Endothelial cell of umbilical vein (primary cell): ENCODE results near the gene PDE6D. TPM values are rescaled to one million over a fixed set of nuclear protein-coding genes. Genes with fewer than 3 reads are reported as not detected.

Experiments
- BruUV-seq: library from RNA; stranded (reverse); fragments of 400-500 nt; replicated peaks from 2 replicates; lab custom pipeline; 2021; lab: Mats Ljungman, UMichigan
- CTCF ChIA-PET: fragments of 300-600, 350-600 bp; sonication (Branson Sonifier 250); formaldehyde crosslinking; loops from one replicate; lab custom pipeline; 2021; ENCODE audit warnings: antibody characterized with exemption, inconsistent platforms; lab: Charles Lee
- POLR2A ChIA-PET: fragments of 300-600, 350-600 bp; sonication (Branson Sonifier 250); formaldehyde crosslinking; loops from one replicate; lab custom pipeline; 2021; ENCODE audit warnings: antibody characterized with exemption, inconsistent platforms; lab: Charles Lee
- DNase-seq: peaks from one replicate; pipeline ENCODE4 v3.0.0-alpha.2; 2011; ENCODE audit warnings: low read depth, low spot score
- FAIRE-seq: peaks from 2 replicates; lab custom pipeline; 2011; peaks lifted over from hg19 to GRCh38; lab: Jason Lieb, UNC
- H2AFZ ChIP-seq: 2 replicates; pipeline ENCODE4 v1.6.0; 2012; ENCODE audit warnings: low read depth, low read length, control low read depth, inconsistent platforms
- H3K27ac ChIP-seq: 2 replicates; pipeline ENCODE4 v1.5.1; 2011; ENCODE audit warnings: low read depth, mild to moderate bottlenecking, control low read depth, low read length, moderate library complexity; ENCODE audit not compliant: insufficient read depth
- H3K27me3 ChIP-seq, 2 experiments: 2 replicates each; pipeline versions ENCODE4 v1.6.0 to v1.6.1; 2011; ENCODE audit warnings: low read length in 2 of 2, mixed read lengths in 1 of 2; ENCODE audit not compliant: control insufficient read depth in 2 of 2, insufficient read depth in 2 of 2
- H3K36me3 ChIP-seq, 2 experiments: 2 replicates in 1 of 2; 3 replicates in 1 of 2; pipeline ENCODE4 v1.5.1; 2011; ENCODE audit warnings: low read length in 2 of 2, mild to moderate bottlenecking in 1 of 2, moderate library complexity in 1 of 2; ENCODE audit not compliant: control insufficient read depth in 2 of 2, insufficient read depth in 2 of 2; ENCODE audit errors: extremely low read depth in 1 of 2
- H3K4me1 ChIP-seq: 3 replicates; pipeline ENCODE4 v1.5.1; 2011; ENCODE audit warnings: mild to moderate bottlenecking, low read length; ENCODE audit not compliant: control insufficient read depth, insufficient read depth; ENCODE audit errors: extremely low read depth
- H3K4me2 ChIP-seq: 2 replicates; pipeline ENCODE4 v1.6.1; 2011; ENCODE audit warnings: low read length, control low read depth, mixed read lengths; ENCODE audit not compliant: insufficient read depth
- H3K4me3 ChIP-seq, 3 experiments: fragments of 200-600 bp in 1 of 3; sonication (generic), shearing (Covaris generic) in 1 of 3; replicated peaks in 1 of 3; 2 replicates each; pipeline ENCODE4 v1.5.1; 2011 to 2016; ENCODE audit warnings: control low read depth in 3 of 3, low read length in 3 of 3, mild to moderate bottlenecking in 2 of 3, inconsistent platforms in 1 of 3, low read depth in 1 of 3, moderate library complexity in 1 of 3; ENCODE audit not compliant: insufficient read depth in 1 of 3
- H3K79me2 ChIP-seq: 2 replicates; pipeline ENCODE4 v1.6.0; 2012; ENCODE audit warnings: low read length, inconsistent platforms; ENCODE audit not compliant: control insufficient read depth, insufficient read depth
- H3K9ac ChIP-seq: replicated peaks from 2 replicates; pipeline ENCODE3; 2011; ENCODE audit warnings: low read length, control low read depth; ENCODE audit not compliant: insufficient read depth; ENCODE audit errors: extremely low read depth
- H3K9me1 ChIP-seq: replicated peaks from 3 replicates; pipeline ENCODE4 v1.6.0; 2011; ENCODE audit warnings: mild to moderate bottlenecking, low read length; ENCODE audit not compliant: control insufficient read depth, insufficient read depth; ENCODE audit errors: extremely low read depth
- H3K9me3 ChIP-seq: replicated peaks from 2 replicates; pipeline ENCODE4 v1.5.1; 2012; ENCODE audit warnings: low read length, inconsistent platforms; ENCODE audit not compliant: control insufficient read depth, insufficient read depth
- H4K20me1 ChIP-seq: replicated peaks from 2 replicates; pipeline ENCODE3; 2011; ENCODE audit warnings: mild to moderate bottlenecking, low read length; ENCODE audit not compliant: control insufficient read depth, insufficient read depth; ENCODE audit errors: extremely low read depth
- EZH2 ChIP-seq: IDR thresholded peaks from 2 replicates; pipeline ENCODE4 v1.6.1; 2012; ENCODE audit warnings: borderline replicate concordance, low read depth, mild to moderate bottlenecking, moderate library complexity, low read length, inconsistent platforms; ENCODE audit not compliant: severe bottlenecking
- FOS ChIP-seq: IDR thresholded peaks from 2 replicates; pipeline ENCODE4 v1.6.1; 2011; ENCODE audit warnings: mild to moderate bottlenecking, low read length, moderate library complexity, borderline replicate concordance; ENCODE audit not compliant: insufficient read depth
- GATA2 ChIP-seq: IDR thresholded peaks from 2 replicates; pipeline ENCODE4 v1.7.0; 2011; ENCODE audit warnings: low read depth, mild to moderate bottlenecking, moderate library complexity, mixed read lengths, low read length; ENCODE audit not compliant: insufficient read length, insufficient read depth
- JUN ChIP-seq: IDR thresholded peaks from 2 replicates; pipeline ENCODE4 v1.6.1; 2011; ENCODE audit warnings: borderline replicate concordance, low read depth; ENCODE audit not compliant: insufficient read length, insufficient read depth
- MYC ChIP-seq: IDR thresholded peaks from one replicate; pipeline ENCODE4 v1.6.1; 2011; ENCODE audit warnings: mild to moderate bottlenecking, low read depth, low read length
- POLR2A ChIP-seq: IDR thresholded peaks from 2 replicates; pipeline ENCODE4 v1.6.1; 2012; ENCODE audit warnings: low read depth, mild to moderate bottlenecking, control low read depth, low read length
- POLR2AphosphoS5 ChIP-seq: IDR thresholded peaks from 2 replicates; pipeline ENCODE4 v1.6.1; 2012; ENCODE audit warnings: low read depth, mild to moderate bottlenecking, control low read depth, low read length, moderate library complexity; ENCODE audit not compliant: insufficient read depth
- dilution Hi-C: fragments of 300-500 bp; cut with MboI; formaldehyde crosslinking; loops from one replicate; pipeline ENCODE4 v1.15.0; 2019; ENCODE audit warnings: low sequenced_read_pairs; ENCODE audit not compliant: extremely low pct_ligation_motif_present
- intact Hi-C: fragments of 100-400 bp; cut with micrococcal nuclease; formaldehyde crosslinking; loops from one replicate; pipeline ENCODE4 v1.10.0; 2022
- polyA plus RNA-seq, 4 experiments: library from polyadenylated mRNA; depleted of rRNA in 3 of 4; stranded (reverse) in 3 of 4; unstranded in 1 of 4; fragments of >200 nt; gene quantifications; 2 replicates each; pipeline versions ENCODE4 v1.2.1 to v1.2.3, GENCODE V29; 2011 to 2012; ENCODE audit warnings: missing spikeins in 1 of 4
- total RNA-seq: library from RNA; stranded (reverse); gene quantifications from 2 replicates; pipeline ENCODE4 v1.2.3, GENCODE V29; 2021
- TF ChIP-seq, protein P1 (sequence below): IDR thresholded peaks from 2 replicates; pipeline ENCODE4 v1.6.1; 2011; ENCODE audit not compliant: insufficient read depth, insufficient read length
- TF ChIP-seq, protein P2 (sequence below), 2 donors: IDR thresholded peaks; 1 replicate in 1 of 2; 2 replicates in 1 of 2; pipeline ENCODE4 v1.5.1; 2011; ENCODE audit warnings: low read length in 2 of 2, mild to moderate bottlenecking in 2 of 2, moderate library complexity in 2 of 2, control low read depth in 1 of 2, inconsistent platforms in 1 of 2, low read depth in 1 of 2; ENCODE audit not compliant: insufficient read depth in 1 of 2; ENCODE audit errors: extremely low read depth in 1 of 2

PDE6D gene
- total and polyA plus RNA-seq, 2 donors (not counting 3 experiments of a cell fraction or from before 2014, with no cell fraction given): 23.8 to 36.8 TPM

DNA sequence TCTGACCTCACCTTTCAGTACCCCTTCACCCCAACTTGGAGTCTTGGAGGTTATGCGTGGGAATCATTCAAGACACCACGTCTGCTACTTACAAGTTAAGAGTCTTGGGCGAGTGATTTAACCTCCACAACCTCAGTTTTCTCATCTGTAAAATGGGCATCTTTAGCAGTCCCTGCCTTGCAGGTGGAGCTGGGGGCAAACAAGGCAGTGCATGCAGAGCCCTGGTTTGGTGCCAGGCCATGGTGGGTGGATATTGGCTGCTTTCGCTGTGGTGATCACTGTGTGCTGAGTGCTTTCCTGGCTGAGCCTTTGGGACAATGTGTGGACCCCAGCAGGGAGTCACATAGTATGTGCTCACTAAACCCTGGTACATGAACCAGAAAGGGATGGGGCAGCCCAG, 93.1 kb downstream of the PDE6D start:
- Histone ChIP-seq H3K9ac (no peak overlapping the region), H3K79me2 (no peaks in the 10 kb centered on the region), H3K27ac (no peak overlapping the region), H3K36me3 (no peaks in the 10 kb centered on the region), H3K4me3 (no peak overlapping the region), H3K9me3 (no peaks in the 10 kb centered on the region), H3K4me2 (no peak overlapping the region), H3K9me1 (no peaks in the 10 kb centered on the region), H3K4me1 (no peaks in the 10 kb centered on the region), H2AFZ (peak overlapping the region; percentile 82), H3K27me3 (no peaks in the 10 kb centered on the region), H4K20me1 (no peaks in the 10 kb centered on the region)
- CTCF ChIA-PET: interaction anchor here (1.5 to 9.6 kb wide), 3 partner anchors 10 to 27 kb away, joined by 7 to 107 read pairs (median 33); no protein-coding TSS in a partner anchor
- no TSS peak for BruUV-seq
- DNase-seq (no peak), FAIRE-seq (no peak)
- POLR2A ChIA-PET: no interaction called here
- TF ChIP-seq, protein P1, sequence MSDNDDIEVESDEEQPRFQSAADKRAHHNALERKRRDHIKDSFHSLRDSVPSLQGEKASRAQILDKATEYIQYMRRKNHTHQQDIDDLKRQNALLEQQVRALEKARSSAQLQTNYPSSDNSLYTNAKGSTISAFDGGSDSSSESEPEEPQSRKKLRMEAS: no peak
- TF ChIP-seq GATA2: no peak
- no peak for TF ChIP-seq POLR2AphosphoS5
- TF ChIP-seq POLR2A: no peak
- TF ChIP-seq, protein P2, sequence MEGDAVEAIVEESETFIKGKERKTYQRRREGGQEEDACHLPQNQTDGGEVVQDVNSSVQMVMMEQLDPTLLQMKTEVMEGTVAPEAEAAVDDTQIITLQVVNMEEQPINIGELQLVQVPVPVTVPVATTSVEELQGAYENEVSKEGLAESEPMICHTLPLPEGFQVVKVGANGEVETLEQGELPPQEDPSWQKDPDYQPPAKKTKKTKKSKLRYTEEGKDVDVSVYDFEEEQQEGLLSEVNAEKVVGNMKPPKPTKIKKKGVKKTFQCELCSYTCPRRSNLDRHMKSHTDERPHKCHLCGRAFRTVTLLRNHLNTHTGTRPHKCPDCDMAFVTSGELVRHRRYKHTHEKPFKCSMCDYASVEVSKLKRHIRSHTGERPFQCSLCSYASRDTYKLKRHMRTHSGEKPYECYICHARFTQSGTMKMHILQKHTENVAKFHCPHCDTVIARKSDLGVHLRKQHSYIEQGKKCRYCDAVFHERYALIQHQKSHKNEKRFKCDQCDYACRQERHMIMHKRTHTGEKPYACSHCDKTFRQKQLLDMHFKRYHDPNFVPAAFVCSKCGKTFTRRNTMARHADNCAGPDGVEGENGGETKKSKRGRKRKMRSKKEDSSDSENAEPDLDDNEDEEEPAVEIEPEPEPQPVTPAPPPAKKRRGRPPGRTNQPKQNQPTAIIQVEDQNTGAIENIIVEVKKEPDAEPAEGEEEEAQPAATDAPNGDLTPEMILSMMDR (IDR thresholded peaks at IDR 0.05; ENCODE audit: extremely low read depth in 1 of 2, insufficient read depth in 1 of 2, low read depth in 1 of 2, low read length in 2 of 2): no peak
- TF ChIP-seq EZH2: no peak
- TF ChIP-seq FOS: no peak
- TF ChIP-seq MYC: no peak
- no peak for TF ChIP-seq JUN
- intact Hi-C loops (loop anchor here (1.0 kb wide), 1 partner anchor 27 kb away; no protein-coding TSS in a partner anchor), dilution Hi-C loops (no loop called here)
